OCI-LY1 (cell line): ENCODE data around the gene PSMA3.
A peak's percentile ranks its signal among the peaks of the same experiment; 100 is the strongest.
"Not testable (repeated sequence)": the region's sequence is repeated elsewhere in the genome, so short reads cannot be mapped to it uniquely, and the experiment has no call there.

ENCODE experiments used
- H2AFZ ChIP-seq: fragments of 200-600 bp; sonication (generic), shearing (Covaris generic); 2 replicates; pipeline ENCODE4 v1.6.0; 2014; ENCODE audit warnings: antibody characterized with exemption, mild to moderate bottlenecking, low read length
- H3F3A ChIP-seq: fragments of 200-600 bp; sonication (generic), shearing (Covaris generic); 2 replicates; pipeline ENCODE4 v1.6.0; 2014; ENCODE audit warnings: mild to moderate bottlenecking, antibody characterized with exemption, low read length, moderate library complexity; ENCODE audit not compliant: insufficient read depth
- H3K27ac ChIP-seq: fragments of 200-600 bp; sonication (generic); 2 replicates; pipeline ENCODE4 v1.5.1; 2014; ENCODE audit warnings: low read length, mixed run types, mild to moderate bottlenecking, low read depth; ENCODE audit not compliant: poor library complexity, severe bottlenecking
- H3K27me3 ChIP-seq: fragments of 200-600 bp; sonication (generic); 2 replicates; pipeline ENCODE4 v1.6.0; 2014; ENCODE audit warnings: antibody characterized with exemption, mild to moderate bottlenecking, low read length, moderate library complexity; ENCODE audit not compliant: insufficient read depth
- H3K36me3 ChIP-seq: fragments of 200-600 bp; sonication (generic); 2 replicates; pipeline ENCODE4 v1.6.1; 2014; ENCODE audit warnings: mild to moderate bottlenecking, antibody characterized with exemption, low read length, moderate library complexity, mixed read lengths; ENCODE audit not compliant: insufficient read depth
- H3K4me1 ChIP-seq: fragments of 200-600 bp; sonication (generic); 2 replicates; pipeline ENCODE4 v1.5.1; 2014; ENCODE audit warnings: mild to moderate bottlenecking, low read length, moderate library complexity; ENCODE audit not compliant: insufficient read depth, severe bottlenecking
- H3K4me2 ChIP-seq: fragments of 200-600 bp; sonication (generic), shearing (Covaris generic); 2 replicates; pipeline ENCODE4 v1.6.1; 2014; ENCODE audit warnings: low read length
- H3K4me3 ChIP-seq: fragments of 200-600 bp; sonication (generic); 2 replicates; pipeline ENCODE4 v1.5.1; 2014; ENCODE audit warnings: low read length, low read depth, mild to moderate bottlenecking, mixed read lengths; ENCODE audit not compliant: poor library complexity, severe bottlenecking
- H3K79me2 ChIP-seq: fragments of 200-600 bp; shearing (Covaris generic); 2 replicates; pipeline ENCODE4 v1.6.1; 2016; ENCODE audit warnings: mixed run types, low read length, mixed read lengths; ENCODE audit not compliant: insufficient read depth
- H3K9ac ChIP-seq: fragments of 200-600 bp; sonication (generic), shearing (Covaris generic); 2 replicates; pipeline ENCODE4 v1.6.1; 2014; ENCODE audit warnings: mild to moderate bottlenecking, low read length, mixed read lengths
- H3K9me2 ChIP-seq: fragments of 200-600 bp; sonication (generic), shearing (Covaris generic); 2 replicates; pipeline ENCODE4 v1.6.1; 2014; ENCODE audit warnings: low read depth, mild to moderate bottlenecking, low read length, mixed read lengths
- H3K9me3 ChIP-seq: fragments of 200-600 bp; shearing (Covaris generic); 2 replicates; pipeline ENCODE4 v1.6.1; 2014; ENCODE audit warnings: low read length, mixed read lengths
- H4K20me1 ChIP-seq: fragments of 200-600 bp; sonication (generic), shearing (Covaris generic); 2 replicates; pipeline ENCODE4 v1.6.0; 2016; ENCODE audit warnings: mild to moderate bottlenecking, low read length; ENCODE audit not compliant: insufficient read depth
- EZH2 ChIP-seq: fragments of 200-600 bp; sonication (generic), shearing (Covaris generic); IDR thresholded peaks from 2 replicates; pipeline ENCODE4 v1.8.0; 2017; ENCODE audit warnings: borderline replicate concordance, mixed run types, mild to moderate bottlenecking, antibody characterized with exemption, low read length, moderate library complexity, mixed read lengths
- TF ChIP-seq, protein P1 (sequence below): fragments of 200-600 bp; sonication (generic), shearing (Covaris generic); IDR thresholded peaks from 2 replicates; pipeline ENCODE4 v1.5.1; 2017; ENCODE audit warnings: mild to moderate bottlenecking, antibody characterized with exemption, low read length, moderate library complexity, mixed read lengths

The PSMA3 gene

DNA sequence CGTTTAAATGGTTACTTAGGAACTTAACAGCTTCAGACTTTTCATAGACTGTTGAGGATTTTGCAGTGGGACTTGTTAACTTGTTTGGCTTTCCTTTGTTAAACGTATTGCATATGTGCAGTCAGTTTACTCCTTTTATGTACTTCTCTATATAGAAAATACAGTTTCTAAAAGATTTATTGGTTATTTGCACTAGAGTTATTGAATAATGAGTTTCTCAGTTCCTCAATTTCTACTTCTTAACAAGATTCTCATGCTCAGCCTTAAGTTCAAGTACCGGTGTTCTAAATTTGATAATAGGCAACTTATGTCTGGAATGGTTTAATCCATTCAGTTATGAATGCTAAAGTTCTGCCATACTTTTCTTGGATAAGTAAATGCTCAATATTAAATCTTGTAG, 919 bp downstream of the PSMA3 start:
- H3K4me3 ChIP-seq = peak overlapping the region; percentile 94
- peak overlapping the region; percentile 96 for H3K9ac ChIP-seq

GRCh38 chr14:58249611-58250010, 5.0 kb downstream of the PSMA3 start:
- Histone ChIP-seq H3K79me2 (peaks cover 71% of the 10 kb centered on the region), H3K4me2 (no peak overlapping the region), H3K4me3 (no peak overlapping the region), H3K9me3 (no peaks in the 10 kb centered on the region), H3K4me1 (peaks cover 23% of the 10 kb centered on the region), H4K20me1 (peaks cover 7% of the 10 kb centered on the region; the same call in 1 of the 2 replicates), H2AFZ (no peak overlapping the region), H3K9me2 (no peaks in the 10 kb centered on the region), H3K27ac (no peak overlapping the region), H3K27me3 (no peaks in the 10 kb centered on the region), H3F3A (no peaks in the 10 kb centered on the region), H3K36me3 (peaks cover 73% of the 10 kb centered on the region), H3K9ac (no peak overlapping the region)
- TF ChIP-seq, protein P1, sequence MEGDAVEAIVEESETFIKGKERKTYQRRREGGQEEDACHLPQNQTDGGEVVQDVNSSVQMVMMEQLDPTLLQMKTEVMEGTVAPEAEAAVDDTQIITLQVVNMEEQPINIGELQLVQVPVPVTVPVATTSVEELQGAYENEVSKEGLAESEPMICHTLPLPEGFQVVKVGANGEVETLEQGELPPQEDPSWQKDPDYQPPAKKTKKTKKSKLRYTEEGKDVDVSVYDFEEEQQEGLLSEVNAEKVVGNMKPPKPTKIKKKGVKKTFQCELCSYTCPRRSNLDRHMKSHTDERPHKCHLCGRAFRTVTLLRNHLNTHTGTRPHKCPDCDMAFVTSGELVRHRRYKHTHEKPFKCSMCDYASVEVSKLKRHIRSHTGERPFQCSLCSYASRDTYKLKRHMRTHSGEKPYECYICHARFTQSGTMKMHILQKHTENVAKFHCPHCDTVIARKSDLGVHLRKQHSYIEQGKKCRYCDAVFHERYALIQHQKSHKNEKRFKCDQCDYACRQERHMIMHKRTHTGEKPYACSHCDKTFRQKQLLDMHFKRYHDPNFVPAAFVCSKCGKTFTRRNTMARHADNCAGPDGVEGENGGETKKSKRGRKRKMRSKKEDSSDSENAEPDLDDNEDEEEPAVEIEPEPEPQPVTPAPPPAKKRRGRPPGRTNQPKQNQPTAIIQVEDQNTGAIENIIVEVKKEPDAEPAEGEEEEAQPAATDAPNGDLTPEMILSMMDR = no peak
- TF ChIP-seq EZH2 = no peak

More for the DNA sequence above, 919 bp downstream of the PSMA3 start:
- Histone ChIP-seq H3K27me3 (no peaks in the 10 kb centered on the region), H4K20me1 (peaks cover 3% of the 10 kb centered on the region; the same call in 1 of the 2 replicates), H3K4me2 (peak overlapping the region; percentile 88), H3K9me3 (no peaks in the 10 kb centered on the region), H3K79me2 (peaks cover 55% of the 10 kb centered on the region), H2AFZ (no peak overlapping the region), H3K27ac (peak overlapping the region; percentile 79), H3K9me2 (no peaks in the 10 kb centered on the region), H3K36me3 (peaks cover 35% of the 10 kb centered on the region), H3K4me1 (peaks cover 46% of the 10 kb centered on the region), H3F3A (peaks cover 11% of the 10 kb centered on the region)
- no peak for TF ChIP-seq EZH2
- TF ChIP-seq, protein P1 = no peak

DNA sequence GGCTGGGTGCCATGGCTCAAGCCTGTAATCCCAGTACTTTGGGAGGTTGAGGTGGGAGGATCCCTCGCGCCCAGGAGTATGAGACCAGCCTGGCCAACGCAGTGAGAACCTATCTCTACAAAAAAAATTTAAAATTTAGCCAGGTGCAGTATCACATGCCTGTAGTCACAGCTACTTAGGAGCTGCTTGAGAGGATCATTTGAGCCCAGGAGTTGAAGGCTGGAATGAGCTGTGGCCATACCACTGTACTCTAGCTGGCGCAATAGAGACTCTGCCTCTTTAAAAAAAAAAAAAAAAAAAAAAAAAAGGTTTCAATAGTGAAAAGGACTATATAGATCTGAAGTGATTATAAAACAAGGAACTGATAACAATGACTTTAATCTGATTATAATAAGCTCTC, 13.5 kb downstream of the PSMA3 start:
- Histone ChIP-seq H3K9me3 (no peaks in the 10 kb centered on the region), H3K9me2 (no peaks in the 10 kb centered on the region), H3K27ac (no peak overlapping the region), H3K79me2 (no peaks in the 10 kb centered on the region), H3F3A (peaks cover 5% of the 10 kb centered on the region; the same call in 1 of the 2 replicates), H4K20me1 (no peaks in the 10 kb centered on the region), H3K36me3 (peaks cover 94% of the 10 kb centered on the region), H2AFZ (no peak overlapping the region), H3K4me3 (no peak overlapping the region), H3K4me1 (no peaks in the 10 kb centered on the region), H3K9ac (no peak overlapping the region), H3K27me3 (no peaks in the 10 kb centered on the region), H3K4me2 (no peak overlapping the region)
- TF ChIP-seq, protein P1 = no peak
- TF ChIP-seq EZH2 = no peak

GRCh38 chr14:58262005-58262404, 17.4 kb downstream of the PSMA3 start:
- H3K36me3 ChIP-seq = peaks cover 97% of the 10 kb centered on the region
- not testable (repeated sequence) for H3K9me2 ChIP-seq, H3K79me2 ChIP-seq

More at GRCh38 chr14:58262005-58262404, 17.4 kb downstream of the PSMA3 start:
- not testable (repeated sequence) for H3K9me3 ChIP-seq, H3K9ac ChIP-seq, H3K27ac ChIP-seq, H3K4me2 ChIP-seq, H3K27me3 ChIP-seq, H3K4me1 ChIP-seq, H3K4me3 ChIP-seq, H4K20me1 ChIP-seq, H3F3A ChIP-seq, H2AFZ ChIP-seq
